NCI-H2029 (cell line): ENCODE measurements around the gene VIT.

Experiments
- DNase-seq: peaks from one replicate; lab custom pipeline; 2025; lab: John Stamatoyannopoulos, UW

VIT gene

GRCh38 chr2:36859366-36859792 lies 162.9 kb downstream of the VIT start:
- DNase-seq = no peak

- no peak for DNase-seq
Measured at GRCh38 chr2:36861896-36862295, 165.4 kb downstream of the VIT start.
